Osteocyte (in vitro differentiated cells): Measurements from ENCODE around the gene GAK. TPM values are rescaled to one million over a fixed set of nuclear protein-coding genes. Genes with fewer than 3 reads are reported as not detected.

Source experiments
- DNase-seq: peaks from one replicate; pipeline ENCODE4 v3.0.0; 2021; ENCODE audit warnings: mixed read lengths; ENCODE audit not compliant: unreplicated experiment; ENCODE audit errors: extremely low spot score
- H3K27ac Mint-ChIP-seq: one replicate; pipeline ENCODE4 v1.8.0; 2021; ENCODE audit warnings: mild to moderate bottlenecking, mixed read lengths; ENCODE audit not compliant: unreplicated experiment
- H3K27me3 Mint-ChIP-seq: one replicate; pipeline ENCODE4 v1.8.0; 2021; ENCODE audit warnings: mixed read lengths; ENCODE audit not compliant: unreplicated experiment
- H3K36me3 Mint-ChIP-seq: one replicate; pipeline ENCODE4 v1.8.0; 2021; ENCODE audit warnings: mixed read lengths; ENCODE audit not compliant: unreplicated experiment
- H3K4me1 Mint-ChIP-seq: one replicate; pipeline ENCODE4 v1.8.0; 2021; ENCODE audit warnings: mixed read lengths; ENCODE audit not compliant: unreplicated experiment
- H3K4me3 Mint-ChIP-seq: one replicate; pipeline ENCODE4 v1.8.0; 2021; ENCODE audit warnings: mild to moderate bottlenecking, moderate library complexity, mixed read lengths; ENCODE audit not compliant: unreplicated experiment
- H3K9me3 Mint-ChIP-seq: one replicate; pipeline ENCODE4 v1.8.0; 2021; ENCODE audit warnings: mixed read lengths; ENCODE audit not compliant: unreplicated experiment
- CTCF ChIP-seq: fragments of 200-600 bp; sonication (generic); IDR thresholded peaks from 2 replicates; pipeline ENCODE4 v1.5.0; 2021; ENCODE audit warnings: antibody characterized with exemption, mild to moderate bottlenecking, moderate library complexity
- total RNA-seq: library from RNA; stranded (reverse); gene quantifications from 2 replicates; pipeline ENCODE4 v1.2.1, GENCODE V29; 2021

Gene GAK
- total RNA-seq, 1 donor from 2014 or later = 93.8 TPM

- H3K36me3 Mint-ChIP-seq = no peaks in the 10 kb centered on the region
- H3K4me1 Mint-ChIP-seq = no peaks in the 10 kb centered on the region
- H3K4me3 Mint-ChIP-seq = no peak overlapping the region
- DNase-seq = no peak
- no peak for TF ChIP-seq CTCF
- peaks cover 6% of the 10 kb centered on the region for H3K9me3 Mint-ChIP-seq
- H3K27ac Mint-ChIP-seq = no peak overlapping the region
- H3K27me3 Mint-ChIP-seq = peaks cover 17% of the 10 kb centered on the region
Measured at GRCh38 chr4:804804-805203, 127.3 kb downstream of the GAK start.

- Mint-ChIP-seq H3K36me3 (no peaks in the 10 kb centered on the region), H3K27me3 (peaks cover 17% of the 10 kb centered on the region), H3K4me3 (no peak overlapping the region), H3K9me3 (peaks cover 6% of the 10 kb centered on the region), H3K27ac (no peak overlapping the region), H3K4me1 (no peaks in the 10 kb centered on the region)
- no peak for DNase-seq
- TF ChIP-seq CTCF = no peak
Measured at GRCh38 chr4:803884-804283, 128.2 kb downstream of the GAK start.

GRCh38 chr4:801436-802124 lies 130.5 kb downstream of the GAK start:
- no peaks in the 10 kb centered on the region for H3K4me1 Mint-ChIP-seq
- peaks cover 6% of the 10 kb centered on the region for H3K9me3 Mint-ChIP-seq
- no peak overlapping the region for H3K4me3 Mint-ChIP-seq
- no peaks in the 10 kb centered on the region for H3K36me3 Mint-ChIP-seq
- H3K27me3 Mint-ChIP-seq = peaks cover 17% of the 10 kb centered on the region
- no peak for DNase-seq
- no peak overlapping the region for H3K27ac Mint-ChIP-seq
- TF ChIP-seq CTCF = no peak

Other genes starting within 250 kb of the GAK start
- gene SLC49A3, start 243.2 kb downstream of the GAK start, total RNA-seq = 0.31 and 0.67 TPM in 2 replicates
- gene PCGF3, start 226.5 kb downstream of the GAK start, total RNA-seq = 69.8 and 70.0 TPM in 2 replicates
- not detected in 2 replicates for gene CPLX1, start 106.2 kb downstream of the GAK start, total RNA-seq
- 37.2 and 39.7 TPM in 2 replicates for gene TMEM175, start 144 bp upstream of the GAK start, total RNA-seq
- 17.9 and 18.5 TPM in 2 replicates for gene DGKQ, start 41.3 kb upstream of the GAK start, total RNA-seq
- 58.0 and 67.8 TPM in 2 replicates for gene IDUA, start 54.7 kb upstream of the GAK start, total RNA-seq
- gene SLC26A1, start 61.1 kb upstream of the GAK start, total RNA-seq = 0.78 and 0.83 TPM in 2 replicates
- 56.9 and 59.8 TPM in 2 replicates for gene FGFRL1, start 79.3 kb upstream of the GAK start, total RNA-seq
- gene RNF212, start 181.2 kb upstream of the GAK start, total RNA-seq = 3.5 and 3.8 TPM in 2 replicates
- 149 and 168 TPM in 2 replicates for gene SPON2, start 240.3 kb upstream of the GAK start, total RNA-seq